KMS-11 (cell line): Measurements from ENCODE around the gene LRRC45.

Experiments used
- H2AFZ ChIP-seq: fragments of 200-600 bp; sonication (generic); 2 replicates; pipeline ENCODE4 v1.6.1; 2016; ENCODE audit warnings: antibody characterized with exemption, mixed run types, low read depth
- H3K27ac ChIP-seq: fragments of 200-600 bp; sonication (generic); 2 replicates; pipeline ENCODE4 v1.6.1; 2016; ENCODE audit warnings: mild to moderate bottlenecking, mixed run types
- H3K27me3 ChIP-seq: fragments of 200-600 bp; sonication (generic); 2 replicates; pipeline ENCODE4 v1.6.1; 2017; ENCODE audit warnings: mild to moderate bottlenecking, low read depth, mixed run types, moderate library complexity; ENCODE audit not compliant: insufficient read depth
- H3K36me3 ChIP-seq: fragments of 200-600 bp; sonication (generic); 2 replicates; pipeline ENCODE4 v1.6.1; 2017; ENCODE audit warnings: mild to moderate bottlenecking, mixed run types; ENCODE audit not compliant: insufficient read depth
- H3K4me1 ChIP-seq: fragments of 200-600 bp; sonication (generic); 2 replicates; pipeline ENCODE4 v1.6.1; 2016; ENCODE audit warnings: mild to moderate bottlenecking, low read depth, mixed run types; ENCODE audit not compliant: poor library complexity, severe bottlenecking
- H3K4me2 ChIP-seq: fragments of 200-600 bp; sonication (generic); 2 replicates; pipeline ENCODE4 v1.7.0; 2016; ENCODE audit warnings: mild to moderate bottlenecking, mixed run types
- H3K4me3 ChIP-seq: fragments of 200-600 bp; sonication (generic); IDR thresholded peaks from 2 replicates; pipeline ENCODE4 v1.6.1; 2017; ENCODE audit warnings: low read depth, low read length, mixed read lengths; ENCODE audit not compliant: insufficient read depth
- H3K79me2 ChIP-seq: fragments of 200-600 bp; sonication (generic); 2 replicates; pipeline ENCODE4 v1.6.1; 2016; ENCODE audit warnings: low read depth, mixed run types; ENCODE audit not compliant: insufficient read depth
- H3K9ac ChIP-seq: fragments of 200-600 bp; sonication (generic); 2 replicates; pipeline ENCODE4 v1.6.1; 2016; ENCODE audit warnings: mild to moderate bottlenecking, mixed run types
- H4K20me1 ChIP-seq: fragments of 200-600 bp; sonication (generic); 2 replicates; pipeline ENCODE4 v1.6.1; 2016; ENCODE audit warnings: mild to moderate bottlenecking, mixed run types; ENCODE audit not compliant: insufficient read depth
- CTCF ChIP-seq: fragments of 200-600 bp; sonication (generic); conservative IDR thresholded peaks from 2 replicates; pipeline ENCODE4 v1.6.1; 2017; ENCODE audit warnings: low read depth, mild to moderate bottlenecking, antibody characterized with exemption, low read length, moderate library complexity, mixed read lengths

LRRC45 gene

GRCh38 chr17:81996757-81997441 is 26.2 kb upstream of the LRRC45 start:
- H3K79me2 ChIP-seq: no peaks in the 10 kb centered on the region
- H2AFZ ChIP-seq: no peak overlapping the region

GRCh38 chr17:81998212-81998611 is 24.9 kb upstream of the LRRC45 start:
- Histone ChIP-seq H3K9ac (no peak overlapping the region), H3K36me3 (no peaks in the 10 kb centered on the region), H3K27ac (no peak overlapping the region), H4K20me1 (no peaks in the 10 kb centered on the region), H3K4me3 (no peak overlapping the region), H2AFZ (no peak overlapping the region), H3K4me2 (no peak overlapping the region), H3K4me1 (no peaks in the 10 kb centered on the region), H3K27me3 (no peaks in the 10 kb centered on the region), H3K79me2 (no peaks in the 10 kb centered on the region)
- no peak for TF ChIP-seq CTCF

More at GRCh38 chr17:81996757-81997441, 26.2 kb upstream of the LRRC45 start:
- H3K4me2 ChIP-seq: no peak overlapping the region
- no peaks in the 10 kb centered on the region for H3K27me3 ChIP-seq
- H3K4me1 ChIP-seq: no peaks in the 10 kb centered on the region
- H4K20me1 ChIP-seq: no peaks in the 10 kb centered on the region
- no peak overlapping the region for H3K4me3 ChIP-seq
- no peaks in the 10 kb centered on the region for H3K36me3 ChIP-seq
- H3K27ac ChIP-seq: no peak overlapping the region
- H3K9ac ChIP-seq: no peak overlapping the region
- TF ChIP-seq CTCF: no peak

- no peak overlapping the region for H3K27ac ChIP-seq
Observed at GRCh38 chr17:81998691-81999438, 24.2 kb upstream of the LRRC45 start.

GRCh38 chr17:81999587-81999975 is 23.5 kb upstream of the LRRC45 start:
- H3K9ac ChIP-seq: no peak overlapping the region
- TF ChIP-seq CTCF: no peak
- H3K79me2 ChIP-seq: no peaks in the 10 kb centered on the region
- no peak overlapping the region for H3K4me3 ChIP-seq
- H4K20me1 ChIP-seq: no peaks in the 10 kb centered on the region
- H3K4me1 ChIP-seq: no peaks in the 10 kb centered on the region
- no peak overlapping the region for H3K4me2 ChIP-seq
- H3K27ac ChIP-seq: no peak overlapping the region
- H2AFZ ChIP-seq: no peak overlapping the region
- no peaks in the 10 kb centered on the region for H3K36me3 ChIP-seq
- H3K27me3 ChIP-seq: no peaks in the 10 kb centered on the region

More at GRCh38 chr17:81998691-81999438, 24.2 kb upstream of the LRRC45 start:
- no peaks in the 10 kb centered on the region for H4K20me1 ChIP-seq
- H3K4me2 ChIP-seq: no peak overlapping the region
- H3K27me3 ChIP-seq: no peaks in the 10 kb centered on the region
- no peaks in the 10 kb centered on the region for H3K79me2 ChIP-seq
- no peaks in the 10 kb centered on the region for H3K36me3 ChIP-seq
- no peak overlapping the region for H3K4me3 ChIP-seq
- TF ChIP-seq CTCF: no peak
- no peak overlapping the region for H3K9ac ChIP-seq
- H2AFZ ChIP-seq: no peak overlapping the region
- H3K4me1 ChIP-seq: no peaks in the 10 kb centered on the region
